Esophagus squamous epithelium (tissue), 4 donors: Measurements from ENCODE around the gene RBKS.

Source experiments
- CTCF ChIP-seq, 6 experiments: fragments of 450-650 bp in 4 of 6; fragments of 200-600 bp in 2 of 6; sonication (generic) in 2 of 6; IDR thresholded peaks; one replicate each; pipeline ENCODE4 v1.5.1; 2016 to 2019; ENCODE audit warnings: antibody characterized with exemption in 6 of 6, mild to moderate bottlenecking in 4 of 6, moderate library complexity in 4 of 6
- POLR2A ChIP-seq, 4 donors: fragments of 450-650 bp; IDR thresholded peaks; one replicate each; pipeline ENCODE4 v1.6.1; 2017; ENCODE audit warnings: antibody characterized with exemption in 4 of 4, mild to moderate bottlenecking in 4 of 4, moderate library complexity in 3 of 4

- TF ChIP-seq CTCF (IDR thresholded peaks at IDR 0.05) (no peak), POLR2A (IDR thresholded peaks at IDR 0.05) (no peak)
Observed at GRCh38 chr2:27860111-27860510, 30.1 kb downstream of the RBKS start.
